H1 (cell line): ENCODE data around the gene XRCC6. TPM values are rescaled to one million over a fixed set of nuclear protein-coding genes. Genes with fewer than 3 reads are reported as not detected.
A peak's percentile ranks its signal among the peaks of the same experiment; 100 is the strongest.

Experiments used
- CTCF ChIA-PET: fragments of 300-600 bp; sonication (Branson Sonifier 250); formaldehyde crosslinking; loops from one replicate; lab custom pipeline; 2021; ENCODE audit not compliant: partially characterized antibody; lab: Charles Lee
- POLR2A ChIA-PET: fragments of 300-600 bp; sonication (Branson Sonifier 250); formaldehyde crosslinking; loops from one replicate; lab custom pipeline; 2021; ENCODE audit warnings: inconsistent platforms; ENCODE audit not compliant: partially characterized antibody; lab: Charles Lee
- DNase-seq, 2 experiments: peaks; one replicate each; pipeline versions ENCODE4 v3.0.0 to v3.0.0-alpha.2; 2010 to 2022; ENCODE audit warnings: low spot score in 2 of 2, low read depth in 1 of 2, mixed read lengths in 1 of 2
- FAIRE-seq: peaks from 2 replicates; lab custom pipeline; 2011; peaks lifted over from hg19 to GRCh38; lab: Jason Lieb, UNC
- H2AFZ ChIP-seq: 2 replicates; pipeline ENCODE4 v1.8.1; 2012; ENCODE audit warnings: low read length, inconsistent platforms
- H2AK5ac ChIP-seq: 2 replicates; pipeline ENCODE4 v1.6.1; 2013; ENCODE audit warnings: low read depth, low read length
- H2BK120ac ChIP-seq: replicated peaks from 2 replicates; pipeline ENCODE3; 2013; ENCODE audit warnings: low read depth, low read length, inconsistent platforms
- H2BK12ac ChIP-seq: 2 replicates; pipeline ENCODE4 v1.6.1; 2013; ENCODE audit warnings: low read depth, low read length
- H2BK15ac ChIP-seq: 2 replicates; pipeline ENCODE4 v1.6.1; 2013; ENCODE audit warnings: low read length
- H2BK20ac ChIP-seq: 2 replicates; pipeline ENCODE4 v1.6.1; 2013; ENCODE audit warnings: low read length
- H2BK5ac ChIP-seq: 2 replicates; pipeline ENCODE4 v1.6.1; 2013; ENCODE audit warnings: low read depth, low read length
- H3K14ac ChIP-seq: 2 replicates; pipeline ENCODE4 v1.6.1; 2013; ENCODE audit warnings: inconsistent platforms; ENCODE audit not compliant: insufficient read length
- H3K18ac ChIP-seq: 2 replicates; pipeline ENCODE4 v1.6.1; 2013; ENCODE audit warnings: low read length; ENCODE audit errors: extremely low read depth
- H3K23ac ChIP-seq: 2 replicates; pipeline ENCODE4 v1.6.1; 2013; ENCODE audit warnings: inconsistent platforms; ENCODE audit not compliant: insufficient read length
- H3K23me2 ChIP-seq: 2 replicates; pipeline ENCODE4 v1.6.1; 2013; ENCODE audit warnings: low read depth, low read length
- H3K27ac ChIP-seq: 2 replicates; pipeline ENCODE4 v1.6.1; 2011; ENCODE audit warnings: low read depth, low read length, inconsistent platforms
- H3K27me3 ChIP-seq, 4 experiments: replicated peaks in 1 of 4; 1 replicate in 1 of 4; 2 replicates in 3 of 4; pipeline versions ENCODE4 v1.6.1 to v1.8.1; 2011 to 2013; ENCODE audit warnings: low read length in 3 of 4, mild to moderate bottlenecking in 3 of 4, inconsistent platforms in 2 of 4, mixed read lengths in 2 of 4, moderate library complexity in 1 of 4; ENCODE audit not compliant: control insufficient read depth in 3 of 4, insufficient read depth in 3 of 4; ENCODE audit errors: extremely low read depth in 1 of 4
- H3K36me3 ChIP-seq, 4 experiments: 2 replicates each; pipeline versions ENCODE4 v1.6.1 to v1.8.1; 2011 to 2013; ENCODE audit warnings: mild to moderate bottlenecking in 4 of 4, low read length in 3 of 4, moderate library complexity in 2 of 4, control low read depth in 1 of 4, inconsistent platforms in 1 of 4; ENCODE audit not compliant: insufficient read depth in 4 of 4, control insufficient read depth in 2 of 4
- H3K4ac ChIP-seq: replicated peaks from 2 replicates; pipeline ENCODE3; 2013; ENCODE audit warnings: low read length, low read depth, mixed read lengths, inconsistent platforms; ENCODE audit not compliant: insufficient read length
- H3K4me1 ChIP-seq, 4 experiments: replicated peaks in 1 of 4; 1 replicate in 1 of 4; 2 replicates in 3 of 4; pipeline versions ENCODE4 v1.6.1 to v1.8.1; 2011 to 2013; ENCODE audit warnings: low read length in 3 of 4, inconsistent platforms in 2 of 4, mixed read lengths in 1 of 4; ENCODE audit not compliant: insufficient read depth in 4 of 4, control insufficient read depth in 3 of 4
- H3K4me2 ChIP-seq, 2 experiments: 2 replicates each; pipeline versions ENCODE4 v1.6.1 to v1.8.1; 2011 to 2013; ENCODE audit warnings: low read depth in 2 of 2, low read length in 2 of 2, control low read depth in 1 of 2, inconsistent platforms in 1 of 2, mild to moderate bottlenecking in 1 of 2; ENCODE audit not compliant: insufficient read depth in 1 of 2
- H3K4me3 ChIP-seq, 4 experiments: fragments of 200-600, 300-600 bp in 1 of 4; sonication (generic), shearing (Covaris generic), sonication (Bioruptor Twin) in 1 of 4; 2 replicates each; pipeline versions ENCODE4 v1.5.1 to v1.8.1; 2011 to 2016; ENCODE audit warnings: low read length in 4 of 4, low read depth in 3 of 4, control low read depth in 2 of 4, inconsistent platforms in 2 of 4, mild to moderate bottlenecking in 2 of 4, mixed read lengths in 1 of 4, moderate library complexity in 1 of 4; ENCODE audit not compliant: insufficient read depth in 2 of 4; ENCODE audit errors: extremely low read depth in 1 of 4
- H3K56ac ChIP-seq: replicated peaks from 2 replicates; pipeline ENCODE3; 2013; ENCODE audit warnings: low read depth, mild to moderate bottlenecking, mixed read lengths, low read length, inconsistent platforms; ENCODE audit not compliant: insufficient read length
- H3K79me1 ChIP-seq: 2 replicates; pipeline ENCODE4 v1.6.1; 2013; ENCODE audit warnings: low read depth, low read length, control low read depth
- H3K79me2 ChIP-seq, 2 experiments: 2 replicates each; pipeline versions ENCODE4 v1.6.1 to v1.8.1; 2012 to 2013; ENCODE audit warnings: low read length in 2 of 2, mild to moderate bottlenecking in 2 of 2, inconsistent platforms in 1 of 2; ENCODE audit not compliant: insufficient read depth in 2 of 2, control insufficient read depth in 1 of 2
- H3K9ac ChIP-seq, 4 experiments: replicated peaks in 1 of 4; 1 replicate in 1 of 4; 2 replicates in 3 of 4; pipeline versions ENCODE4 v1.6.1 to v1.8.1; 2011 to 2013; ENCODE audit warnings: low read depth in 3 of 4, low read length in 3 of 4, control low read depth in 2 of 4, mild to moderate bottlenecking in 2 of 4, moderate library complexity in 2 of 4, inconsistent platforms in 1 of 4; ENCODE audit errors: extremely low read depth in 1 of 4
- H3K9me3 ChIP-seq, 2 experiments: 2 replicates each; pipeline versions ENCODE4 v1.6.1 to v1.8.1; 2012 to 2013; ENCODE audit warnings: mild to moderate bottlenecking in 2 of 2, moderate library complexity in 2 of 2, control low read depth in 1 of 2, inconsistent platforms in 1 of 2, low read depth in 1 of 2, low read length in 1 of 2, mixed read lengths in 1 of 2; ENCODE audit not compliant: insufficient read depth in 2 of 2
- H4K20me1 ChIP-seq, 2 experiments: replicated peaks in 1 of 2; 2 replicates each; pipeline versions ENCODE3 to v1.8.1; 2011 to 2013; ENCODE audit warnings: inconsistent platforms in 2 of 2, low read length in 2 of 2, mild to moderate bottlenecking in 1 of 2; ENCODE audit not compliant: insufficient read depth in 2 of 2, control insufficient read depth in 1 of 2
- H4K5ac ChIP-seq: 2 replicates; pipeline ENCODE4 v1.6.1; 2013; ENCODE audit warnings: low read length, low read depth, mixed read lengths, inconsistent platforms; ENCODE audit not compliant: insufficient read length
- H4K8ac ChIP-seq: 2 replicates; pipeline ENCODE4 v1.8.0; 2013; ENCODE audit warnings: mild to moderate bottlenecking, moderate library complexity, low read length, inconsistent platforms; ENCODE audit not compliant: insufficient read depth; ENCODE audit errors: extremely low read depth
- H4K91ac ChIP-seq: replicated peaks from 2 replicates; pipeline ENCODE3; 2013; ENCODE audit warnings: low read length, mixed read lengths, inconsistent platforms; ENCODE audit not compliant: insufficient read length
- GTF2F1 ChIP-seq: IDR thresholded peaks from 2 replicates; pipeline ENCODE4 v1.6.1; 2012; ENCODE audit warnings: low read depth, low read length, improper control_type of control experiment, borderline replicate concordance
- JUN ChIP-seq: IDR thresholded peaks from 2 replicates; pipeline ENCODE4 v1.6.1; 2011; ENCODE audit warnings: low read depth, mild to moderate bottlenecking, improper control_type of control experiment, low read length
- POLR2AphosphoS5 ChIP-seq: IDR thresholded peaks from 2 replicates; pipeline ENCODE4 v1.6.1; 2011; ENCODE audit warnings: low read depth, low read length
- RNF2 ChIP-seq: fragments of 200-900, 300-1000 bp; sonication (generic); IDR thresholded peaks from 2 replicates; pipeline ENCODE4 v1.7.1; 2016; ENCODE audit warnings: borderline replicate concordance, low read depth, mild to moderate bottlenecking, antibody characterized with exemption, low read length; ENCODE audit not compliant: poor library complexity, severe bottlenecking; ENCODE audit errors: missing control alignments
- SP1 ChIP-seq: IDR thresholded peaks from 2 replicates; pipeline ENCODE4 v1.6.1; 2011; ENCODE audit warnings: low read depth, low read length
- SP2 ChIP-seq: IDR thresholded peaks from 2 replicates; pipeline ENCODE4 v1.6.1; 2012; ENCODE audit warnings: mild to moderate bottlenecking, low read length, inconsistent platforms
- SP4 ChIP-seq: IDR thresholded peaks from 2 replicates; pipeline ENCODE4 v1.6.1; 2012; ENCODE audit warnings: low read length, inconsistent platforms
- WGBS, 2 experiments: shearing (Covaris generic) in 1 of 2; methylation state at CpG; one replicate each; pipeline versions ENCODE4 v1.1.6 to v1.1.7; 2013 to 2015; ENCODE audit warnings: low lambda C conversion rate in 2 of 2, mixed read lengths in 2 of 2, inconsistent platforms in 1 of 2, low coverage in 1 of 2, missing lambda C conversion rate in 1 of 2; ENCODE audit not compliant: insufficient replicate concordance in 2 of 2, insufficient coverage in 1 of 2, insufficient read length in 1 of 2; ENCODE audit errors: extremely low coverage in 1 of 2, missing lambda C conversion rate in 1 of 2; 5-methylcytosine and 5-hydroxymethylcytosine counted together
- polyA plus RNA-seq, 7 experiments: library from polyadenylated mRNA; depleted of rRNA in 3 of 7; stranded (reverse) in 5 of 7; unstranded in 2 of 7; fragments of >200 nt in 5 of 7; fragments of 200-250 nt in 2 of 7; gene quantifications; 1 replicate in 5 of 7; 2 replicates in 1 of 7; 4 replicates in 1 of 7; pipeline versions ENCODE4 v1.2.1 to v1.2.3, GENCODE V29; 2011 to 2013; ENCODE audit warnings: missing spikeins in 2 of 7, mixed read lengths in 2 of 7
- total RNA-seq: library from RNA; stranded (reverse); fragmentation: NEBNext Ultra II Directional; extraction: Animal tissue kit (Norgen Biotek cat#: 25700); gene quantifications from 2 replicates; pipeline ENCODE4 v1.2.1, GENCODE V29; 2021
- TF ChIP-seq, protein P1 (sequence below), 3 experiments: IDR thresholded peaks; 1 replicate in 2 of 3; 2 replicates in 1 of 3; pipeline versions ENCODE4 v1.5.1 to v1.6.1; 2011; ENCODE audit warnings: low read length in 3 of 3, mild to moderate bottlenecking in 3 of 3, inconsistent platforms in 2 of 3, low read depth in 1 of 3, moderate library complexity in 1 of 3; ENCODE audit not compliant: insufficient read depth in 1 of 3; ENCODE audit errors: control extremely low read depth in 1 of 3
- TF ChIP-seq, protein P2 (sequence below): IDR thresholded peaks from 2 replicates; pipeline ENCODE4 v1.6.1; 2012; ENCODE audit warnings: inconsistent platforms

XRCC6 gene
- total and polyA plus RNA-seq, 2 of the 8 experiments (the other 6 are each of a cell fraction or from before 2014, with no cell fraction given), result 150 to 490 TPM

DNA sequence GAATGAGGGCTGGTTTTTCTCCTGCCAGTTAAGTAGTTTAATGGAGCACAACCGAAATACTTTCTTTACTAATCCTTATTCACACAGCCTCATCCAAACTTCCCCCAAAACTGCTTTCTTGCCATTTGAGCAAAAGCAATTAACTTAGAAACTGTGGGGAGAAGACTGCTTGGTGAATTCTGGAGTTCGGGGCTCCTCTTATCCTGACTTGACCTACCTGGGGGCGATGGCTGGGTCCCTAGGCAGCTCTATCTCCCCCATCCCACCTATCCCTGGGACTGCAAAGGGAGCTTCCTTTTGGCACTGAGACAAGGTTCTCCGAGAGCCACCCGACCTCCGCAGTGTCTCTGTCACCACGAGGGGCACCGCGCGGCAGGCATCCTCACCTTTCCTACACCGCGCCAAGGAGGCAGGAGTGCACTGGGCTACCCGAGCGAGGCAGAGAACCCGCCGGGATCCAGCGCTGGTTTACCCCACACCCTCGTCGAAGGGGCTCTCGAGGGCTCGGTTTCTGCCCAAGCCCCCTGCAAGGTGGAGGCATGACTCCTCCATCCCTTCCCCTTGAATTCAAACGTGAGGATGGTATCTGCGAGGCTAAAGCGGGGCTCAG lies 1.0 kb upstream of the XRCC6 start:
- Histone ChIP-seq H3K4me2 (peak overlapping the region; percentile 91 to 96), H3K23me2 (peaks cover 6% of the 10 kb centered on the region), H2BK12ac (0 out of 2 replicates have a peak overlapping the region, but pooled peaks have one; percentile 90), H3K79me1 (peaks cover 2% of the 10 kb centered on the region), H3K4me3 (peak overlapping the region; percentile 78 to 96 (median 90)), H2AFZ (0 out of 2 replicates have a peak overlapping the region, but pooled peaks have one; percentile 3), H3K23ac (no peak overlapping the region), H4K91ac (peak overlapping the region; percentile 70), H3K14ac (no peak overlapping the region), H2BK120ac (no peak overlapping the region), H3K4me1 (peaks cover 0 to 11% (median 4%) of the 10 kb centered on the region in 4 experiments; a peak in 5 of 7 replicates), H3K36me3 (peaks cover 5 to 22% (median 12%) of the 10 kb centered on the region in 4 experiments), H3K56ac (no peak overlapping the region), H3K27ac (peak overlapping the region; percentile 81), H4K8ac (no peak overlapping the region), H2BK20ac (no peak overlapping the region), H3K4ac (no peak overlapping the region), H4K5ac (peak overlapping the region; percentile 8), H3K18ac (peak overlapping the region; percentile 87), H2AK5ac (peak overlapping the region; percentile 26; the same call in 1 of the 2 replicates), H3K9me3 (no peaks in the 10 kb centered on the region), H3K27me3 (no peaks in the 10 kb centered on the region), H3K9ac (peak overlapping the region; percentile 52 to 89 (median 82)), H2BK5ac (peak overlapping the region; percentile 87), H2BK15ac (no peak overlapping the region), H3K79me2 (peaks cover 6 to 57% of the 10 kb centered on the region in 2 experiments), H4K20me1 (peaks cover 0 to 4% of the 10 kb centered on the region in 2 experiments)
- FAIRE-seq (no peak), DNase-seq (peak in 1 of 2 experiments; percentile 78)
- ChIA-PET POLR2A (interaction anchor here (0.7 to 12.0 kb wide), 15 partner anchors 9 to 257 kb away, joined by 3 to 157 read pairs (median 5); partner anchors contain the start of genes PMM1 and POLR3H), CTCF (interaction anchor here (1.6 to 3.8 kb wide), 2 partner anchors 23 to 43 kb away, joined by 7 to 18 read pairs; no protein-coding TSS in a partner anchor)
- WGBS, 2 experiments, result 4% methylated on average over 24 of the region's 24 CpGs; no CpG with 5 or more reads in 1 of the 2 experiments
- TF ChIP-seq, protein P1, sequence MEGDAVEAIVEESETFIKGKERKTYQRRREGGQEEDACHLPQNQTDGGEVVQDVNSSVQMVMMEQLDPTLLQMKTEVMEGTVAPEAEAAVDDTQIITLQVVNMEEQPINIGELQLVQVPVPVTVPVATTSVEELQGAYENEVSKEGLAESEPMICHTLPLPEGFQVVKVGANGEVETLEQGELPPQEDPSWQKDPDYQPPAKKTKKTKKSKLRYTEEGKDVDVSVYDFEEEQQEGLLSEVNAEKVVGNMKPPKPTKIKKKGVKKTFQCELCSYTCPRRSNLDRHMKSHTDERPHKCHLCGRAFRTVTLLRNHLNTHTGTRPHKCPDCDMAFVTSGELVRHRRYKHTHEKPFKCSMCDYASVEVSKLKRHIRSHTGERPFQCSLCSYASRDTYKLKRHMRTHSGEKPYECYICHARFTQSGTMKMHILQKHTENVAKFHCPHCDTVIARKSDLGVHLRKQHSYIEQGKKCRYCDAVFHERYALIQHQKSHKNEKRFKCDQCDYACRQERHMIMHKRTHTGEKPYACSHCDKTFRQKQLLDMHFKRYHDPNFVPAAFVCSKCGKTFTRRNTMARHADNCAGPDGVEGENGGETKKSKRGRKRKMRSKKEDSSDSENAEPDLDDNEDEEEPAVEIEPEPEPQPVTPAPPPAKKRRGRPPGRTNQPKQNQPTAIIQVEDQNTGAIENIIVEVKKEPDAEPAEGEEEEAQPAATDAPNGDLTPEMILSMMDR (IDR thresholded peaks at IDR 0.05; ENCODE audit: control extremely low read depth in 1 of 3, insufficient read depth in 1 of 3, low read depth in 1 of 3, low read length in 3 of 3), result no peak
- TF ChIP-seq SP4 (no peak), JUN (no peak), POLR2AphosphoS5 (0 out of 2 replicates have a peak, but pooled peaks have one; percentile 10), SP2 (no peak), GTF2F1 (no peak), RNF2 (no peak), SP1 (no peak)
- TF ChIP-seq, protein P2, sequence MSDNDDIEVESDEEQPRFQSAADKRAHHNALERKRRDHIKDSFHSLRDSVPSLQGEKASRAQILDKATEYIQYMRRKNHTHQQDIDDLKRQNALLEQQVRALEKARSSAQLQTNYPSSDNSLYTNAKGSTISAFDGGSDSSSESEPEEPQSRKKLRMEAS, result 0 out of 2 replicates have a peak, but pooled peaks have one; percentile 7
